Peyer's patch (tissue), 4 donors: ENCODE data around the gene CST9L. TPM values are rescaled to one million over a fixed set of nuclear protein-coding genes. Genes with fewer than 3 reads are reported as not detected.

Experiments
- DNase-seq, 3 donors: peaks; one replicate each; pipeline ENCODE4 v3.0.0-alpha.2; 2017 to 2019
- H3K27ac ChIP-seq, 4 donors: fragments of 200-600 bp; sonication (generic); one replicate each; pipeline ENCODE4 v1.5.1; 2016 to 2019
- H3K27me3 ChIP-seq, 2 donors: fragments of 200-600 bp; sonication (generic); one replicate each; pipeline ENCODE4 v1.5.1; 2019
- H3K36me3 ChIP-seq, 3 donors: fragments of 200-600 bp; sonication (generic); one replicate each; pipeline ENCODE4 v1.5.1; 2016 to 2019
- H3K4me1 ChIP-seq, 4 donors: fragments of 200-600 bp; sonication (generic); one replicate each; pipeline ENCODE4 v1.5.1; 2016 to 2019
- H3K4me3 ChIP-seq, 4 donors: fragments of 200-600 bp; sonication (generic); 1 replicate in 3 of 4; 2 replicates in 1 of 4; pipeline ENCODE4 v1.5.1; 2016 to 2019; ENCODE audit warnings: mild to moderate bottlenecking in 1 of 4
- H3K9me3 ChIP-seq, 4 donors: fragments of 200-600 bp; sonication (generic); one replicate each; pipeline ENCODE4 v1.5.1; 2016 to 2019; ENCODE audit warnings: mild to moderate bottlenecking in 1 of 4
- POLR2A ChIP-seq, 2 donors: fragments of 450-650 bp; IDR thresholded peaks; one replicate each; pipeline ENCODE4 v1.5.1; 2017; ENCODE audit warnings: antibody characterized with exemption in 2 of 2, mild to moderate bottlenecking in 2 of 2, moderate library complexity in 2 of 2
- total RNA-seq, 4 donors: library from RNA; depleted of rRNA; stranded (reverse); fragments of >200 nt; gene quantifications; one replicate each; pipeline ENCODE4 v1.1.0, GENCODE V29; 2016
- TF ChIP-seq, protein P1 (sequence below), 6 experiments: fragments of 450-650 bp in 4 of 6; fragments of 200-600 bp in 2 of 6; sonication (generic) in 1 of 6; IDR thresholded peaks; one replicate each; pipeline ENCODE4 v1.5.1; 2017 to 2019; ENCODE audit warnings: antibody characterized with exemption in 6 of 6, mild to moderate bottlenecking in 3 of 6, moderate library complexity in 1 of 6

Gene CST9L
- total RNA-seq, 4 donors from 2014 or later: not detected

GRCh38 chr20:23569570-23569969 is 1.3 kb upstream of the CST9L start:
- Histone ChIP-seq H3K4me3 (no peak overlapping the region), H3K9me3 (no peaks in the 10 kb centered on the region), H3K4me1 (no peaks in the 10 kb centered on the region), H3K27ac (no peak overlapping the region), H3K36me3 (no peaks in the 10 kb centered on the region), H3K27me3 (no peaks in the 10 kb centered on the region)
- TF ChIP-seq, protein P1, sequence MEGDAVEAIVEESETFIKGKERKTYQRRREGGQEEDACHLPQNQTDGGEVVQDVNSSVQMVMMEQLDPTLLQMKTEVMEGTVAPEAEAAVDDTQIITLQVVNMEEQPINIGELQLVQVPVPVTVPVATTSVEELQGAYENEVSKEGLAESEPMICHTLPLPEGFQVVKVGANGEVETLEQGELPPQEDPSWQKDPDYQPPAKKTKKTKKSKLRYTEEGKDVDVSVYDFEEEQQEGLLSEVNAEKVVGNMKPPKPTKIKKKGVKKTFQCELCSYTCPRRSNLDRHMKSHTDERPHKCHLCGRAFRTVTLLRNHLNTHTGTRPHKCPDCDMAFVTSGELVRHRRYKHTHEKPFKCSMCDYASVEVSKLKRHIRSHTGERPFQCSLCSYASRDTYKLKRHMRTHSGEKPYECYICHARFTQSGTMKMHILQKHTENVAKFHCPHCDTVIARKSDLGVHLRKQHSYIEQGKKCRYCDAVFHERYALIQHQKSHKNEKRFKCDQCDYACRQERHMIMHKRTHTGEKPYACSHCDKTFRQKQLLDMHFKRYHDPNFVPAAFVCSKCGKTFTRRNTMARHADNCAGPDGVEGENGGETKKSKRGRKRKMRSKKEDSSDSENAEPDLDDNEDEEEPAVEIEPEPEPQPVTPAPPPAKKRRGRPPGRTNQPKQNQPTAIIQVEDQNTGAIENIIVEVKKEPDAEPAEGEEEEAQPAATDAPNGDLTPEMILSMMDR (IDR thresholded peaks at IDR 0.05): no peak
- TF ChIP-seq POLR2A (IDR thresholded peaks at IDR 0.05): no peak
- DNase-seq: no peak

DNA sequence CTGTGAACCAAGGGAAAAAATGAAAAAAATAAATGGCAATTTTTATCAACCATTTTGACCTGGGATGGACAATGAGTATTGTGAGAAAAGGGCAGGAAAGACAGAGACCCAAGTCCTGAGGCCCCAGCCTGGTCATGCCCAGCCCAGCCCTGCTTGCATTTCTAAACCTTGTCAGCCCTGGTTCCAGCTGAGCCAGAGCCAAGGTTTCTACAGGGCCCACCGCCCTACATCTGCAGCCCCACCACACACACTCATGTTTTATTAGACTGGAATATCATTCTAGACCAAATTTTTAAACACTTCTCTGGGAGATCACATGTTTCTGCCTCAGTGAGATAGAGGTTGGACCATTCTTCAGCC is 667 bp upstream of the CST9L start:
- H3K4me1 ChIP-seq: no peaks in the 10 kb centered on the region
- no peaks in the 10 kb centered on the region for H3K27me3 ChIP-seq
- H3K36me3 ChIP-seq: no peaks in the 10 kb centered on the region
- DNase-seq: no peak
- no peak overlapping the region for H3K27ac ChIP-seq
- TF ChIP-seq POLR2A (IDR thresholded peaks at IDR 0.05): no peak
- TF ChIP-seq, protein P1 (IDR thresholded peaks at IDR 0.05): no peak
- no peaks in the 10 kb centered on the region for H3K9me3 ChIP-seq
- no peak overlapping the region for H3K4me3 ChIP-seq

- Histone ChIP-seq H3K4me1 (no peaks in the 10 kb centered on the region), H3K9me3 (peaks cover 0 to 8% (median 0%) of the 10 kb centered on the region in 4 donors), H3K27ac (no peak overlapping the region), H3K36me3 (no peaks in the 10 kb centered on the region), H3K27me3 (no peaks in the 10 kb centered on the region), H3K4me3 (no peak overlapping the region)
- TF ChIP-seq, protein P1 (IDR thresholded peaks at IDR 0.05): no peak
- no peak for TF ChIP-seq POLR2A (IDR thresholded peaks at IDR 0.05)
- DNase-seq: no peak
Observed at GRCh38 chr20:23566199-23566932, 1.9 kb downstream of the CST9L start.

DNA sequence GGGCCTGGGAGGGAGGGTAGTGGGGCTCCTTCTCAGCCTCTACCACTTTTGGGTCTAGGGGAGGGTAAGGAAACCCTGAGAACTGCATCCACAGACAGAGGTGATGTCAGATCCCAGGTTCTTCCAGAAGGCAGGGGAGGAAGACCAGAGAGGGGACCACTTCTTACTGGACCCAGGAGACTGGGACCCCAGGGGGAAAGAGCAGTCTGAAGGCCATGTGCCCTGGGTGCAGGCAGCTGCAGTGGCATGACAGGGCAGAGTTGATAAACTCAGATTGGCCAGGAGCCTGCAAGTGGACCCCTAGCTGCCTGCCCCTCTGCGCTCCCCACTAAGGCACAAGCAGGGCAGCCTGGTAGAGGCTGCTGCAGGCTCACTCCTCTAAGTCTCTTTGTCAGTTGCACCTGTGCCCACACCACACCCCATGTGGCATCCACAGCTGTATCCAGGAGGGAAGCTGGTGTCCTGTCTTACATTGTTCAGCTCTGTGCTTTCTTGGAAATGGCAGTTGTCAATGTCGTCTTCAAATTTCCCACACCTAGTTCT is 2.7 kb downstream of the CST9L start:
- Histone ChIP-seq H3K36me3 (no peaks in the 10 kb centered on the region), H3K9me3 (peaks cover 0 to 8% (median 0%) of the 10 kb centered on the region in 4 donors), H3K4me3 (no peak overlapping the region), H3K27me3 (no peaks in the 10 kb centered on the region), H3K4me1 (no peaks in the 10 kb centered on the region), H3K27ac (no peak overlapping the region)
- DNase-seq: no peak
- no peak for TF ChIP-seq POLR2A (IDR thresholded peaks at IDR 0.05)
- TF ChIP-seq, protein P1 (IDR thresholded peaks at IDR 0.05): no peak

DNA sequence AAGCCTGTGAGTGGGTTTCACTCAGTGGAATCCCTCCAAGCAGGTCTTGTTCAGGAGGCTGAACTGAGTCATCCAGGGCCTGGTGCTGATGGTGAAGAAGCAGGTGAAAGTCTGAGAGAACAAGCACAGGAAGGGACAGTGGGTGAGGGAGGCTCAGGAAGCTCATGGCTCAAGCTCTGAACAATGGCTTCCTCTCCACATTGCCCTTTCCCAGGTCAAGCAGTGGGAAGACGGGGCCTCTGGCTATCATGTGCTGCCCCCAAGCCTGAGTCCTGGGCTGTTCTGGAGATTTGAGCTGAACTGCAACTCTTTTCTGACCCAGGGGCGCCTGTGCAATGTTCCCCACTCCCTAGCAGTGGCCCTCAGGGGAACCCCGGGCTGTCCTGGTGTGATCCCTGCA is 3.4 kb downstream of the CST9L start:
- H3K9me3 ChIP-seq: peaks cover 0 to 8% (median 0%) of the 10 kb centered on the region in 4 donors
- no peak for DNase-seq
- no peak for TF ChIP-seq POLR2A (IDR thresholded peaks at IDR 0.05)
- TF ChIP-seq, protein P1 (IDR thresholded peaks at IDR 0.05): no peak
- no peaks in the 10 kb centered on the region for H3K4me1 ChIP-seq
- H3K36me3 ChIP-seq: no peaks in the 10 kb centered on the region
- no peak overlapping the region for H3K4me3 ChIP-seq
- H3K27me3 ChIP-seq: no peaks in the 10 kb centered on the region
- no peak overlapping the region for H3K27ac ChIP-seq
